Endodermal cell (in vitro differentiated cells): ENCODE measurements around the gene CTIF. TPM values are rescaled to one million over a fixed set of nuclear protein-coding genes. Genes with fewer than 3 reads are reported as not detected.

Experiments used
- DNase-seq: peaks from one replicate; pipeline ENCODE4 v3.0.0-alpha.2; 2017
- H3K27ac ChIP-seq: 2 replicates; pipeline ENCODE4 v1.5.1; 2013; ENCODE audit warnings: mild to moderate bottlenecking, low read depth, low read length, moderate library complexity
- H3K27me3 ChIP-seq: 2 replicates; pipeline ENCODE4 v1.6.1; 2013; ENCODE audit warnings: mild to moderate bottlenecking, low read length, moderate library complexity; ENCODE audit not compliant: insufficient read depth, control insufficient read depth, poor library complexity, severe bottlenecking
- H3K36me3 ChIP-seq: 2 replicates; pipeline ENCODE4 v1.7.0; 2013; ENCODE audit warnings: mild to moderate bottlenecking, low read length, moderate library complexity; ENCODE audit not compliant: control insufficient read depth, insufficient read depth
- H3K4me1 ChIP-seq: one replicate; pipeline ENCODE4 v1.7.0; 2013; ENCODE audit warnings: low read length; ENCODE audit not compliant: control insufficient read depth, insufficient read depth
- H3K4me3 ChIP-seq: 2 replicates; pipeline ENCODE4 v1.5.1; 2013; ENCODE audit warnings: mild to moderate bottlenecking, low read length, moderate library complexity
- H3K9ac ChIP-seq: 2 replicates; pipeline ENCODE4 v1.6.1; 2013; ENCODE audit warnings: mild to moderate bottlenecking, low read length, moderate library complexity; ENCODE audit not compliant: poor library complexity, severe bottlenecking; ENCODE audit errors: extremely low read depth
- H3K9me3 ChIP-seq: 2 replicates; pipeline ENCODE4 v1.6.1; 2013; ENCODE audit warnings: mild to moderate bottlenecking, low read length, moderate library complexity; ENCODE audit not compliant: control insufficient read depth
- H3K27ac Mint-ChIP-seq: 2 replicates; pipeline ENCODE4 v1.8.0; 2020; ENCODE audit warnings: mixed read lengths
- H3K27me3 Mint-ChIP-seq: 2 replicates; pipeline ENCODE4 v1.8.0; 2021; ENCODE audit warnings: mild to moderate bottlenecking, mixed read lengths; ENCODE audit not compliant: insufficient read depth
- H3K36me3 Mint-ChIP-seq: 2 replicates; pipeline ENCODE4 v1.8.0; 2020; ENCODE audit warnings: low read depth, mixed read lengths
- H3K4me1 Mint-ChIP-seq: 2 replicates; pipeline ENCODE4 v1.8.0; 2020; ENCODE audit warnings: mixed read lengths
- H3K4me3 Mint-ChIP-seq: 2 replicates; pipeline ENCODE4 v1.8.0; 2020; ENCODE audit warnings: mild to moderate bottlenecking, moderate library complexity, mixed read lengths
- H3K9me3 Mint-ChIP-seq: 2 replicates; pipeline ENCODE4 v1.8.0; 2020; ENCODE audit warnings: mild to moderate bottlenecking, mixed read lengths
- CTCF ChIP-seq: fragments of 200-600 bp; sonication (generic); conservative IDR thresholded peaks from 2 replicates; pipeline ENCODE4 v1.5.0; 2021; ENCODE audit warnings: antibody characterized with exemption, mild to moderate bottlenecking
- WGBS, 2 experiments: methylation state at CpG; one replicate each; pipeline versions ENCODE4 v1.1.5 to v1.1.7; 2013; ENCODE audit warnings: missing lambda C conversion rate in 2 of 2, mixed read lengths in 1 of 2; ENCODE audit not compliant: insufficient coverage in 1 of 2, insufficient read length in 1 of 2; 5-methylcytosine and 5-hydroxymethylcytosine counted together
- total RNA-seq, 2 donors: library from RNA; stranded (reverse); fragmentation: NEBNext Ultra II Directional in 1 of 2; extraction: Animal tissue kit (Norgen Biotek cat#: 25700) in 1 of 2; gene quantifications; 2 replicates in 1 of 2; 3 replicates in 1 of 2; pipeline ENCODE4 v1.2.1, GENCODE V29; 2021

CTIF gene
- total RNA-seq, 2 donors from 2014 or later, result 33.8 to 41.6 TPM

DNA sequence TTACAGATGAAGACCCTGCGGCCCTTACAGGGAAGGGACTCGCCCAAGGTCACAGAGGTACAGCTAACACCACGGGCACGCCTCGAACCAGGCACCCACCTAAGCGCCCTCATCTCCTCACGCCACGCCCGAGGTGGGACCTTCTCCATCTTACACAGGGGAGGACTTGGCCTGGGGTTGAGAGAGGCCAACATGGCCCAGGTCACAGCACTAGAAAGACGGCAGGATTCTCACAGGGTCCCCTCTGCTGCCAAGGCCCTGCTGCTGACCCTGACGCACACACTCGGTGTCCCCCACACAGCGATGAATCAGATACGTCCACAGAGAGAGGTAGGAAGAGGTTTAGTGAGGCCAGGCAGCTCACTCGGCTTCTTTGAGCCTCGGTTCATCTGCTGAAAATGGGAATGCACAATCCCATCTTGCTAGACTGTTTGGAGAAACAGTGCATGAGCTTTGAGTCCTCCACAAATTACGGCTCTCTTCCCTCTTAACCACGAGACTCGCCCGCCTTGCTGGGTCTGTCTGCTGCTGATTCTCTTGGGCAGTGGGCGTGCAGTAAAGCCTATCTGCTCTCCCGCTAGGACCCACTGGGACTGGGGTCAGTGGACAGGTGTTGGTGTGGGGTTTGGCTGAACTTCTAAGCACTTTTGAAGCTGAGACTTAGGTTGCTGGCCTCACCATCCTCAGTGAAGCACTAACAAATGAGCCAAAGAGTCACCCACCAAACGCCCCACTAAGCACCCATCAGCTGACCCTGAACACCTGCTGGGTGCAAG lies 332.7 kb downstream of the CTIF start:
- 90 to 94% methylated on average over 14 to 23 of the region's 23 CpGs for WGBS, 2 experiments
- H3K9ac ChIP-seq, result no peak overlapping the region

DNA sequence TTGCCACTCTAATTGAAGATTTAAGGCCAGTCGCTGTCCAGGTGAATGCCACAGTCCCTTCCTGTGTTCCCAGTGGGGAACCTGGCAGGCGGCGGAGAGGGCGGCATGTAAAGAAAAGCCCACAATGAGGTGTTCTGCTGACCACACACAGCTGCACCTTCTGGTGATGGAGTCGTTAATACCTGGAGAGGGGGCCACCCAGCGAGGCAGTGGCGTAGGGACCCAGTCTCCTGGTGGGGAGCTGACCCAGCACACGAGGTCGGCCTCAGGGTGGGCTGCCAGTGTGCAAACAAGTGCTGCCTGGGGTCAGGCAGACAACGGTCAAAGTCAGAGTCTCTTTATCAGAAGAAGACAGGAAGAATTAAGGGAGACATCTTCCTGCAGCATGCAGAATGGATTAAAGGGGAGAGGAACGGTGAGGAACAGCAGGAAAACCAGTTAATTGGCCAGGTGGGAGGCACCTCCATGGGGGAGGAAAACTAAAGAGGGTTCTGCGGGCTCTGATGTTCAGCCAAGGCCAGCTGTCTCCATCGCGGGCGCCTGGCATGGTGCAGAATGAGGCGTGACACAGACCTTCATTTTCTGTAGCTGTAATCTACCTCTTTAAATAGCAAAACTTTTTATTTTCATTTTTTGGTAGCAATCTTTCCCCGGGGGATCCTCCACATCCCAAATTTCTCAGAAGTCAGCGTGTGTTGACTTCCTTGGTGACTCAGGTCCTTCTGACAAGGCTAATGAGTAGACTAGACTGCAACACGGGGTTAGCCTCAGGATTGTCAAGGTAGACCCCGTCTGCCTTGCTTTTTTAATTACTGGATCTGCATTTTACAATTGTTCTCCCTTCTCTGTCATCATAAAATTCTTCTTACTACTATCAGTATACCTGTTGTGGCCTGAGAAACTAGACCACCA lies 333.7 kb downstream of the CTIF start:
- H3K9ac ChIP-seq, result no peak overlapping the region
- peaks cover 17% of the 10 kb centered on the region for H3K4me1 Mint-ChIP-seq
- H3K27ac ChIP-seq, result no peak overlapping the region
- no peaks in the 10 kb centered on the region for H3K27me3 ChIP-seq
- H3K4me3 ChIP-seq, result no peak overlapping the region
- no peaks in the 10 kb centered on the region for H3K9me3 ChIP-seq
- H3K4me3 Mint-ChIP-seq, result no peak overlapping the region
- WGBS, 2 experiments, result 91 to 93% methylated on average over 18 to 20 of the region's 20 CpGs
- H3K27ac Mint-ChIP-seq, result no peak overlapping the region
- TF ChIP-seq CTCF, result no peak
- no peak for DNase-seq
- H3K36me3 Mint-ChIP-seq, result no peaks in the 10 kb centered on the region
- no peaks in the 10 kb centered on the region for H3K36me3 ChIP-seq
- H3K4me1 ChIP-seq, result peaks cover 15% of the 10 kb centered on the region
- H3K27me3 Mint-ChIP-seq, result no peaks in the 10 kb centered on the region
- no peaks in the 10 kb centered on the region for H3K9me3 Mint-ChIP-seq

More for the DNA sequence above, 332.7 kb downstream of the CTIF start:
- no peaks in the 10 kb centered on the region for H3K27me3 ChIP-seq
- H3K36me3 ChIP-seq, result no peaks in the 10 kb centered on the region
- H3K27me3 Mint-ChIP-seq, result no peaks in the 10 kb centered on the region
- H3K4me1 ChIP-seq, result peaks cover 15% of the 10 kb centered on the region
- no peak overlapping the region for H3K27ac ChIP-seq
- TF ChIP-seq CTCF, result no peak
- H3K4me3 Mint-ChIP-seq, result no peak overlapping the region
- H3K9me3 ChIP-seq, result no peaks in the 10 kb centered on the region
- no peaks in the 10 kb centered on the region for H3K36me3 Mint-ChIP-seq
- H3K4me3 ChIP-seq, result no peak overlapping the region
- DNase-seq, result no peak
- peaks cover 17% of the 10 kb centered on the region for H3K4me1 Mint-ChIP-seq
- no peaks in the 10 kb centered on the region for H3K9me3 Mint-ChIP-seq
- no peak overlapping the region for H3K27ac Mint-ChIP-seq

DNA sequence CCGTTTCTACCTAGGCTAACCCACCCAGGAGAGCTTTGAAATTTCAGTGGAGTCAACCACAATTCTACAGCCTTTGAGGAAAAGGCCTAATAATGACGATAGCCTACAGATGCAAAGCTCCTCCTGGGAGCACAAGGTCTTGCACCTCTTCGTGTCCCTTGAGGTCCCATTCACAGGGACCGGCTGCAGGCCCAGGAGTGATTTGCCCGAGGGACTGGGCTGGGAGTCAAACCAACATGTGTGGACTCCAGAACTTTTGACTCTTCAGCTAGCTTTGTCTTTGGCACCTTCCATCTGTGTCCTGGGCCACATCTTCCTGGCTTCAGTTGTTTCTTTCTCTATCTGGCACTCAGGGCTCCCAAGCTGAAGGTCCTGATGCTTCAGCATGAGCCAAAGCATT lies 335.4 kb downstream of the CTIF start:
- Histone ChIP-seq H3K9ac (no peak overlapping the region), H3K36me3 (no peaks in the 10 kb centered on the region), H3K4me3 (no peak overlapping the region), H3K4me1 (peaks cover 15% of the 10 kb centered on the region), H3K27ac (no peak overlapping the region), H3K27me3 (no peaks in the 10 kb centered on the region), H3K9me3 (no peaks in the 10 kb centered on the region)
- H3K4me3 Mint-ChIP-seq, result no peak overlapping the region
- H3K9me3 Mint-ChIP-seq, result no peaks in the 10 kb centered on the region
- H3K4me1 Mint-ChIP-seq, result peaks cover 25% of the 10 kb centered on the region
- no peaks in the 10 kb centered on the region for H3K27me3 Mint-ChIP-seq
- WGBS, 2 experiments, result 79 to 93% methylated on average over 5 of the region's 5 CpGs
- no peak overlapping the region for H3K27ac Mint-ChIP-seq
- H3K36me3 Mint-ChIP-seq, result no peaks in the 10 kb centered on the region
- no peak for DNase-seq
- TF ChIP-seq CTCF, result no peak
